Middle frontal gyrus (tissue), 1 donor: ENCODE measurements around the gene TIAM2.
"Not testable (repeated sequence)": the region's sequence is repeated elsewhere in the genome, so short reads cannot be mapped to it uniquely, and the experiment has no call there.

ENCODE experiments used
- DNase-seq: peaks from one replicate; pipeline ENCODE4 v3.0.0-alpha.2; 2015; ENCODE audit warnings: low spot score; ENCODE audit errors: extremely low spot score

TIAM2 gene

GRCh38 chr6:155257796-155258195 lies 262.7 kb downstream of the TIAM2 start:
- no peak for DNase-seq

- DNase-seq = no peak
These were observed 264.1 kb downstream of the TIAM2 start for GRCh38 chr6:155259204-155259603.

GRCh38 chr6:155259897-155260296 lies 264.8 kb downstream of the TIAM2 start:
- DNase-seq = no peak

- no peak for DNase-seq
These were observed 265.6 kb downstream of the TIAM2 start for GRCh38 chr6:155260686-155261085.

- no peak for DNase-seq
These were observed 266.2 kb downstream of the TIAM2 start for GRCh38 chr6:155261111-155261900.

- DNase-seq = no peak
These were observed 267.5 kb downstream of the TIAM2 start for GRCh38 chr6:155262655-155263054.

- DNase-seq = no peak
These were observed 268.4 kb downstream of the TIAM2 start, which contains the start of gene CLDN20 for GRCh38 chr6:155263373-155264063. Gene CLDN20, plus strand, starts transcription at chr6:155264013. Its CDS starts 11,707 bp downstream, at chr6:155275720.

GRCh38 chr6:155264693-155265320 lies 269.7 kb downstream of the TIAM2 start:
- DNase-seq = no peak

- DNase-seq = no peak
These were observed 270.9 kb downstream of the TIAM2 start for GRCh38 chr6:155265843-155266535.

GRCh38 chr6:155267411-155267810 lies 272.3 kb downstream of the TIAM2 start:
- DNase-seq = no peak

GRCh38 chr6:155268088-155268867 lies 273.2 kb downstream of the TIAM2 start:
- DNase-seq = not testable (repeated sequence)

GRCh38 chr6:155269765-155270164 lies 274.6 kb downstream of the TIAM2 start:
- no peak for DNase-seq

GRCh38 chr6:155270561-155271091 lies 275.5 kb downstream of the TIAM2 start:
- no peak for DNase-seq

- no peak for DNase-seq
These were observed 276.0 kb downstream of the TIAM2 start for GRCh38 chr6:155271145-155271544.

GRCh38 chr6:155272353-155273232 lies 277.5 kb downstream of the TIAM2 start:
- no peak for DNase-seq

GRCh38 chr6:155273431-155273830 lies 278.3 kb downstream of the TIAM2 start:
- DNase-seq = no peak

- no peak for DNase-seq
These were observed 279.0 kb downstream of the TIAM2 start for GRCh38 chr6:155274106-155274505.

- DNase-seq = no peak
These were observed 279.4 kb downstream of the TIAM2 start for GRCh38 chr6:155274533-155274932.

- DNase-seq = no peak
These were observed 280.8 kb downstream of the TIAM2 start for GRCh38 chr6:155275808-155276480.
